HL-60/S4 (cell line): ENCODE measurements around the gene PBX3.
"Not testable (repeated sequence)": the region's sequence is repeated elsewhere in the genome, so short reads cannot be mapped to it uniquely, and the experiment has no call there.

Experiments
- in situ Hi-C: fragments of 300-500 bp; cut with MboI; formaldehyde crosslinking; loops from 2 replicates; pipeline ENCODE4 v1.14.3; 2022; ENCODE audit warnings: low sequenced_read_pairs

Gene PBX3

GRCh38 chr9:125774106-125774505 lies 26.9 kb downstream of the PBX3 start:
- in situ Hi-C loops = no loop called here

GRCh38 chr9:125776789-125777188 lies 29.6 kb downstream of the PBX3 start:
- in situ Hi-C loops = not testable (repeated sequence)

GRCh38 chr9:125778538-125779219 lies 31.5 kb downstream of the PBX3 start:
- in situ Hi-C loops = not testable (repeated sequence)

- in situ Hi-C loops = not testable (repeated sequence)
Observed at GRCh38 chr9:125779220-125779565, 32.0 kb downstream of the PBX3 start.

GRCh38 chr9:125782718-125783117 lies 35.5 kb downstream of the PBX3 start:
- in situ Hi-C loops = no loop called here

GRCh38 chr9:125784286-125785049 lies 37.3 kb downstream of the PBX3 start:
- in situ Hi-C loops = no loop called here

GRCh38 chr9:125785248-125785751 lies 38.1 kb downstream of the PBX3 start:
- in situ Hi-C loops = no loop called here

GRCh38 chr9:125787715-125788114 lies 40.5 kb downstream of the PBX3 start:
- in situ Hi-C loops = no loop called here

- in situ Hi-C loops = no loop called here
Observed at GRCh38 chr9:125789196-125789595, 42.0 kb downstream of the PBX3 start.

GRCh38 chr9:125794708-125795107 lies 47.5 kb downstream of the PBX3 start:
- in situ Hi-C loops = no loop called here

- in situ Hi-C loops = no loop called here
Observed at GRCh38 chr9:125795970-125796596, 48.9 kb downstream of the PBX3 start.

- in situ Hi-C loops = no loop called here
Observed at GRCh38 chr9:125797930-125798329, 50.8 kb downstream of the PBX3 start.

GRCh38 chr9:125803526-125803925 lies 56.4 kb downstream of the PBX3 start:
- in situ Hi-C loops = no loop called here

GRCh38 chr9:125805057-125805456 lies 57.9 kb downstream of the PBX3 start:
- in situ Hi-C loops = no loop called here

- in situ Hi-C loops = no loop called here
Observed at GRCh38 chr9:125805586-125805985, 58.4 kb downstream of the PBX3 start.

GRCh38 chr9:125807079-125807478 lies 59.9 kb downstream of the PBX3 start:
- in situ Hi-C loops = no loop called here

GRCh38 chr9:125810161-125810560 lies 63.0 kb downstream of the PBX3 start:
- in situ Hi-C loops = no loop called here

- in situ Hi-C loops = no loop called here
Observed at GRCh38 chr9:125811002-125811401, 63.8 kb downstream of the PBX3 start.

- in situ Hi-C loops = no loop called here
Observed at GRCh38 chr9:125812403-125812802, 65.2 kb downstream of the PBX3 start.

- in situ Hi-C loops = no loop called here
Observed at GRCh38 chr9:125815568-125815967, 68.4 kb downstream of the PBX3 start.

- in situ Hi-C loops = no loop called here
Observed at GRCh38 chr9:125816321-125816720, 69.1 kb downstream of the PBX3 start.
